Activated CD4-positive, CD25-positive, alpha-beta regulatory T cell treated with anti-CD3 and anti-CD28 coated beads, Interleukin-2, amount 50 U/mL, for 24 hours (primary cell): ENCODE results near the gene ASCC1.
A peak's percentile ranks its signal among the peaks of the same experiment; 100 is the strongest.
"Not testable (repeated sequence)": the region's sequence is repeated elsewhere in the genome, so short reads cannot be mapped to it uniquely, and the experiment has no call there.

Source experiments
- ATAC-seq, 2 donors: fragments of 150-1000 bp; cut with Tn5 transposase; one replicate each; pipeline ENCODE4 v1.10.0; 2021; ENCODE audit warnings: mild to moderate bottlenecking in 1 of 2, moderate library complexity in 1 of 2

The ASCC1 gene

GRCh38 chr10:72219235-72219814, 3.2 kb upstream of the ASCC1 start:
- no peak for ATAC-seq

GRCh38 chr10:72218726-72219125, 2.6 kb upstream of the ASCC1 start:
- no peak for ATAC-seq

GRCh38 chr10:72218325-72218724, 2.2 kb upstream of the ASCC1 start:
- peak; percentile 50 to 61 for ATAC-seq

- not testable (repeated sequence) for ATAC-seq
These were observed 4.2 kb downstream of the ASCC1 start for GRCh38 chr10:72211832-72212231.

- ATAC-seq = not testable (repeated sequence)
These were observed 4.7 kb downstream of the ASCC1 start for GRCh38 chr10:72211381-72211780.

- ATAC-seq = peak; percentile 58 to 60
These were observed 7.5 kb downstream of the ASCC1 start for GRCh38 chr10:72208526-72208925.

GRCh38 chr10:72206511-72207229, 9.4 kb downstream of the ASCC1 start:
- no peak for ATAC-seq

- ATAC-seq = no peak
These were observed 11.4 kb downstream of the ASCC1 start for GRCh38 chr10:72204724-72205123.

- ATAC-seq = no peak
These were observed 11.8 kb downstream of the ASCC1 start for GRCh38 chr10:72204296-72204695.

- ATAC-seq = no peak
These were observed 14.8 kb downstream of the ASCC1 start for GRCh38 chr10:72201293-72201692.

GRCh38 chr10:72200883-72201282, 15.2 kb downstream of the ASCC1 start:
- no peak for ATAC-seq

- no peak for ATAC-seq
These were observed 21.1 kb downstream of the ASCC1 start for GRCh38 chr10:72194949-72195348.

- no peak for ATAC-seq
These were observed 29.1 kb downstream of the ASCC1 start for GRCh38 chr10:72186982-72187330.

- no peak for ATAC-seq
These were observed 29.7 kb downstream of the ASCC1 start for GRCh38 chr10:72186258-72186981.

GRCh38 chr10:72184156-72184555, 31.9 kb downstream of the ASCC1 start:
- ATAC-seq = no peak

- no peak for ATAC-seq
These were observed 38.6 kb downstream of the ASCC1 start for GRCh38 chr10:72177454-72177853.

- no peak for ATAC-seq
These were observed 39.4 kb downstream of the ASCC1 start for GRCh38 chr10:72176701-72177100.

- peak in 1 of 2 donors; percentile 13 for ATAC-seq
These were observed 40.9 kb downstream of the ASCC1 start for GRCh38 chr10:72175149-72175548.

- ATAC-seq = no peak
These were observed 41.8 kb downstream of the ASCC1 start for GRCh38 chr10:72174297-72174662.

- ATAC-seq = peak; percentile 41 to 55
These were observed 42.3 kb downstream of the ASCC1 start for GRCh38 chr10:72173619-72174296.

- no peak for ATAC-seq
These were observed 42.8 kb downstream of the ASCC1 start for GRCh38 chr10:72173262-72173618.

- no peak for ATAC-seq
These were observed 44.9 kb downstream of the ASCC1 start for GRCh38 chr10:72171175-72171630.

- ATAC-seq = no peak
These were observed 45.3 kb downstream of the ASCC1 start for GRCh38 chr10:72170733-72171132.

- ATAC-seq = no peak
These were observed 45.8 kb downstream of the ASCC1 start for GRCh38 chr10:72170263-72170662.
